DOHH2 (cell line): Measurements from ENCODE around the gene DCANP1.

Experiments
- H3F3A ChIP-seq: fragments of 200-600 bp; sonication (generic), shearing (Covaris generic); 2 replicates; pipeline ENCODE4 v1.6.0; 2016; ENCODE audit warnings: antibody characterized with exemption, mild to moderate bottlenecking; ENCODE audit not compliant: control insufficient read depth, insufficient read depth
- H3K27ac ChIP-seq: fragments of 200-600 bp; sonication (generic); 2 replicates; pipeline ENCODE4 v1.5.1; 2014; ENCODE audit warnings: low read depth, mild to moderate bottlenecking, low read length, moderate library complexity
- H3K27me3 ChIP-seq: fragments of 200-600 bp; sonication (generic); 2 replicates; pipeline ENCODE4 v1.6.1; 2014; ENCODE audit warnings: mild to moderate bottlenecking, low read length, mixed read lengths; ENCODE audit not compliant: control insufficient read depth
- H3K36me3 ChIP-seq: fragments of 200-600 bp; sonication (generic); 2 replicates; pipeline ENCODE4 v1.6.1; 2014; ENCODE audit warnings: mild to moderate bottlenecking, low read length, moderate library complexity, mixed read lengths; ENCODE audit not compliant: control insufficient read depth
- H3K4me1 ChIP-seq: fragments of 200-600 bp; sonication (generic); 2 replicates; pipeline ENCODE4 v1.6.1; 2014; ENCODE audit warnings: mild to moderate bottlenecking, low read length, mixed read lengths; ENCODE audit not compliant: control insufficient read depth
- H3K4me2 ChIP-seq: fragments of 200-600 bp; sonication (generic); 2 replicates; pipeline ENCODE4 v1.6.0; 2014; ENCODE audit warnings: mild to moderate bottlenecking, low read length, moderate library complexity
- H3K4me3 ChIP-seq: fragments of 200-600 bp; sonication (generic); 2 replicates; pipeline ENCODE4 v1.5.1; 2014; ENCODE audit warnings: mild to moderate bottlenecking, low read length, mixed read lengths
- H3K79me2 ChIP-seq: fragments of 200-600 bp; sonication (generic); 2 replicates; pipeline ENCODE4 v1.6.1; 2014; ENCODE audit warnings: mild to moderate bottlenecking, low read length, mixed read lengths; ENCODE audit not compliant: control insufficient read depth
- H3K9me2 ChIP-seq: fragments of 200-600 bp; sonication (generic); replicated peaks from 2 replicates; pipeline ENCODE4 v1.6.1; 2014; ENCODE audit warnings: mild to moderate bottlenecking, low read length, mixed read lengths; ENCODE audit not compliant: control insufficient read depth
- H3K9me3 ChIP-seq: fragments of 200-600 bp; sonication (generic); 2 replicates; pipeline ENCODE4 v1.6.1; 2014; ENCODE audit warnings: antibody characterized with exemption, low read length, mixed read lengths; ENCODE audit not compliant: control insufficient read depth, insufficient read depth
- H4K20me1 ChIP-seq: fragments of 200-600 bp; sonication (generic); 2 replicates; pipeline ENCODE4 v1.6.0; 2014; ENCODE audit warnings: low read depth, mild to moderate bottlenecking, antibody characterized with exemption, low read length, moderate library complexity; ENCODE audit not compliant: control insufficient read depth, insufficient read depth
- CTCF ChIP-seq: fragments of 200-600 bp; sonication (generic); IDR thresholded peaks from one replicate; pipeline ENCODE4 v1.5.1; 2014; ENCODE audit warnings: antibody characterized with exemption, mild to moderate bottlenecking, low read depth, low read length; ENCODE audit not compliant: poor library complexity, severe bottlenecking
- EZH2phosphoT487 ChIP-seq: fragments of 200-600 bp; sonication (generic); IDR thresholded peaks from 2 replicates; pipeline ENCODE4 v1.6.1; 2017; ENCODE audit warnings: borderline replicate concordance, mild to moderate bottlenecking, antibody characterized with exemption, low read length, moderate library complexity, mixed read lengths

Gene DCANP1

DNA sequence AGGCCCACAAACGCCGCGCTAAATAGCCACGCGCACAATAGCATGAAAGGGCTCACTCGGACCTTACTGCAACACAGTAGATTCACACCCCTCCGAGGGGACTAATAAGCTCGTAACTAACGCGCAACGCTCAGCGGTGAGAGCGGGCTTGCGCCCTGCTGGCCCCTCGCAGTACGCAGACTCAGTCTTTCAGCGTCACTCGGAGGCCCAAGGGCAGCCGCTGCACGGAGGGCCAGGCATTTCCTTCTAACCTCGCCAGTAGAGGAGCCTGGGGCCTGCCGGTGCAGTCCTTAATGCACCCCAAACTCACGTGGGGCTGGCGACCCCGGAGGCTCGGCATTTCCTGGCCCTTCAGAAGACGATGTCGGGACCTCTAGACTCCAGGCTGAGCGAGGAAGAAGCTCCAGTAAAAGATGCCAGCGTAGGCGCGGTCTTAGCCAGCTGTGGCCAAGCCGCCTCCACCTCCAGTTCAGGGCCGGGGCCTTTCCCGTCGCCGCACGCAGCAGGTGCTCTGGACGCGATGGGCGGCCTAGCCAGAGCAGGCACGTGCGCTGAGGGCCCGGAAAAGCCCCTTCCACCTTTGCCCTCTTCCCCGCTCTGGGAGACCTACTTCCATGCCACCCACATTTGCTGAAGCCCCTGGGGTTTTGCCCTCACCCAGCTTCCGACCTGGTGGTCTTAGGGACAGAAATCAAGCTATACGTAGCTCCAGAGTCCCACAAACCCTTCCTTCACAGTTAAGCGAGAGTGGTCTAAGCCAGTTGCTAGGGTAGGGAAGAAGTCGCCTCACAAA lies 43.3 kb upstream of the DCANP1 start:
- Histone ChIP-seq H3K4me2 (no peak overlapping the region), H3K27me3 (peaks cover 68% of the 10 kb centered on the region), H3K9me3 (no peaks in the 10 kb centered on the region), H4K20me1 (no peaks in the 10 kb centered on the region), H3K79me2 (no peaks in the 10 kb centered on the region), H3K4me3 (no peak overlapping the region), H3F3A (no peaks in the 10 kb centered on the region), H3K36me3 (no peaks in the 10 kb centered on the region), H3K4me1 (no peaks in the 10 kb centered on the region), H3K9me2 (no peaks in the 10 kb centered on the region), H3K27ac (no peak overlapping the region)
- TF ChIP-seq EZH2phosphoT487, result no peak
- TF ChIP-seq CTCF, result no peak

GRCh38 chr5:135489466-135490244 lies 42.5 kb upstream of the DCANP1 start:
- Histone ChIP-seq H3K4me1 (no peaks in the 10 kb centered on the region), H3K27me3 (peaks cover 63% of the 10 kb centered on the region), H3K36me3 (no peaks in the 10 kb centered on the region), H3K4me3 (no peak overlapping the region), H3K9me2 (no peaks in the 10 kb centered on the region), H3K27ac (no peak overlapping the region), H3K79me2 (no peaks in the 10 kb centered on the region), H3K9me3 (no peaks in the 10 kb centered on the region), H3F3A (no peaks in the 10 kb centered on the region), H3K4me2 (no peak overlapping the region), H4K20me1 (no peaks in the 10 kb centered on the region)
- no peak for TF ChIP-seq EZH2phosphoT487
- no peak for TF ChIP-seq CTCF

DNA sequence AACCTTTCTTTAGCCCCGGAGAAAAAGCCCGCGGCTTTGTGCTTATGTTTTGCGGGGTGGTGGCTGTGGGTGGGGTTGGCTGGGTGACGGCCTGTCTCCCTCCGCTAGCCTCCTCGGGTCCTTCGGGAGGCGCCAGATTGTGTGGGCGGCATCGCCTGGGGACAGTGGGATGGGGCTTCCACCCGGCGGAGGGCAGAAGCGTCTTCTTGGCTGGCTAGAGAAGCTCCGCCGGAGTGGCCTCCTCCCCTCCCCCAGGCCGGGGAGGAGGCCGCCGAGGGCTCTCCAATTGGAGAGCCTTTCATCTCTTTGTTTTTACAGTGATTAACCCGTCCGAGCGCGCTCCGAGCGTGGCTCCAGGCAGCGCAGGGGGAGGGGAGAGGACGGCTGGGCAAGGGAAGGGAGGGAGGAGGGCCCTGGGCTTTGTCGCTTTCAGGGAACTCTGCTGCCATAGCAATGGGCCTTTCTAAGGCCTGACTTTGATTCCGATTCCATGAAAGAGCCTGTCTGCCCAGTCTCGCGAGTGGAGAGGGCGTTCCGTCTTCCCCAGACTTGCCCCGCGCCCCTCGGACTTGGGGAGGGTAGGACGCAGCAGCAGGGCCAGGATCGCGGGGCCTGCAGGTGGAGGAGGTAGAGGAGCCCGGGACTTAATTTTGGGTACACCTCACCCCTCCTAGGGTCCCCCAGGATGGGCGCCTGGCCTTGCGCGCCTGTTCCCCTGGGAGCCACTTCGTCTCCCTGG lies 41.7 kb upstream of the DCANP1 start:
- no peaks in the 10 kb centered on the region for H3K9me2 ChIP-seq
- no peaks in the 10 kb centered on the region for H4K20me1 ChIP-seq
- TF ChIP-seq CTCF (no peak), EZH2phosphoT487 (no peak)
- H3K27ac ChIP-seq, result no peak overlapping the region
- H3K79me2 ChIP-seq, result no peaks in the 10 kb centered on the region
- H3K4me3 ChIP-seq, result no peak overlapping the region
- H3K36me3 ChIP-seq, result no peaks in the 10 kb centered on the region
- H3K4me2 ChIP-seq, result no peak overlapping the region
- peaks cover 60% of the 10 kb centered on the region for H3K27me3 ChIP-seq
- H3K4me1 ChIP-seq, result no peaks in the 10 kb centered on the region
- H3F3A ChIP-seq, result no peaks in the 10 kb centered on the region
- H3K9me3 ChIP-seq, result no peaks in the 10 kb centered on the region
